Measurements from ENCODE around the gene SCGB3A1.

- no peak for TF ChIP-seq CTCF (conservative IDR thresholded peaks at IDR 0.05; ENCODE audit: low read depth, low read length)
- no peak for TF ChIP-seq EZH2phosphoT487 (IDR thresholded peaks at IDR 0.05; ENCODE audit: borderline replicate concordance, low read length)
- no peak for TF ChIP-seq EZH2 (IDR thresholded peaks at IDR 0.05; ENCODE audit: low read length, unreplicated experiment)
Observed at GRCh38 chr5:180627386-180628120, 36.3 kb upstream of the SCGB3A1 start.
